Ectodermal cell (in vitro differentiated cells): ENCODE data around the gene YBX2.

Experiments used
- H3K27ac ChIP-seq: 2 replicates; pipeline ENCODE4 v1.7.0; 2013; ENCODE audit warnings: mild to moderate bottlenecking, low read depth, low read length; ENCODE audit not compliant: insufficient read depth, poor library complexity, severe bottlenecking
- H3K27me3 ChIP-seq: 2 replicates; pipeline ENCODE4 v1.7.0; 2013; ENCODE audit warnings: mild to moderate bottlenecking, low read length; ENCODE audit not compliant: insufficient read depth, control insufficient read depth, poor library complexity, severe bottlenecking
- H3K36me3 ChIP-seq: one replicate; pipeline ENCODE4 v1.7.0; 2013; ENCODE audit warnings: low read length; ENCODE audit not compliant: control insufficient read depth, insufficient read depth
- H3K4me1 ChIP-seq: one replicate; pipeline ENCODE4 v1.7.0; 2013; ENCODE audit warnings: low read length; ENCODE audit not compliant: control insufficient read depth, insufficient read depth
- H3K4me3 ChIP-seq: 2 replicates; pipeline ENCODE4 v1.7.0; 2013; ENCODE audit warnings: low read depth, low read length, control low read depth; ENCODE audit not compliant: insufficient read depth
- H3K9me3 ChIP-seq: 2 replicates; pipeline ENCODE4 v1.7.0; 2013; ENCODE audit warnings: mild to moderate bottlenecking, low read length, moderate library complexity; ENCODE audit not compliant: control insufficient read depth
- WGBS, 2 experiments: methylation state at CpG; one replicate each; pipeline ENCODE4 v1.1.7; 2013; ENCODE audit warnings: missing lambda C conversion rate in 2 of 2; 5-methylcytosine and 5-hydroxymethylcytosine counted together

The YBX2 gene

DNA sequence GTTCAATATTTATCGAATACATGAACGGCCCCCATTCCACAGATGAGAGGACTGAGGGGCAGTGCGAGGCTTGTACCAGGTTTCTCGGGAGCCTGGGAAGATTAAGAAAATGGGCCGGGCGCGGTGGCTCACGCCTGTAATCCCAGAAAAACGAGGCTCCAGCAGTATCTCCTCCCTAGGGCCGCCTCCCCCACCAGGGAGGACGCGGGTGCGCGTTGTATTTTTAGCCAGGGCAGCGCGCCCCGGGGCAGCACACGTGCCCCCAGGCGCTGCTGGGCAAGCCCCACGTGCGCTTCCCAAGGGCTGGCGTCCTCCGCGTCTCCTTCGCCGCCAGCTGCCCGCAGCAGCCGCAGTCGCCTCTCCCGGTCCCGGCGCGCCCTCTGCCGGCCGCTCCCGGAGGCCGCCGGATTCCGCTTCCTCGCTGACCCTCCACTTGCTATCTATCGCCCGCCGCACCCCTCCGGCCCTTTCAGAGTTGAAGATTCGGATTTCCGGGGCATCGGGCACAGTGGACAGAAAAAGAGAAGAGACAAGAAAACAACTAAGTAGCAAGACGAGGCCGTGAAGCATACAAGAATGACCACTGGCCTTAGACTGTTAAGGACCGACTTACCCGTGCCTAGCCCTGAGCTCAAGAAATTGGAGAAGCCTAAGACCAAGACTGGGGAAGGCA, 1.9 kb upstream of the YBX2 start:
- Histone ChIP-seq H3K4me1 (peaks cover 21% of the 10 kb centered on the region), H3K9me3 (no peaks in the 10 kb centered on the region), H3K27ac (no peak overlapping the region), H3K36me3 (no peaks in the 10 kb centered on the region), H3K27me3 (peaks cover 66% of the 10 kb centered on the region), H3K4me3 (no peak overlapping the region)
- 11% methylated on average over 51 of the region's 51 CpGs for WGBS, 2 experiments

DNA sequence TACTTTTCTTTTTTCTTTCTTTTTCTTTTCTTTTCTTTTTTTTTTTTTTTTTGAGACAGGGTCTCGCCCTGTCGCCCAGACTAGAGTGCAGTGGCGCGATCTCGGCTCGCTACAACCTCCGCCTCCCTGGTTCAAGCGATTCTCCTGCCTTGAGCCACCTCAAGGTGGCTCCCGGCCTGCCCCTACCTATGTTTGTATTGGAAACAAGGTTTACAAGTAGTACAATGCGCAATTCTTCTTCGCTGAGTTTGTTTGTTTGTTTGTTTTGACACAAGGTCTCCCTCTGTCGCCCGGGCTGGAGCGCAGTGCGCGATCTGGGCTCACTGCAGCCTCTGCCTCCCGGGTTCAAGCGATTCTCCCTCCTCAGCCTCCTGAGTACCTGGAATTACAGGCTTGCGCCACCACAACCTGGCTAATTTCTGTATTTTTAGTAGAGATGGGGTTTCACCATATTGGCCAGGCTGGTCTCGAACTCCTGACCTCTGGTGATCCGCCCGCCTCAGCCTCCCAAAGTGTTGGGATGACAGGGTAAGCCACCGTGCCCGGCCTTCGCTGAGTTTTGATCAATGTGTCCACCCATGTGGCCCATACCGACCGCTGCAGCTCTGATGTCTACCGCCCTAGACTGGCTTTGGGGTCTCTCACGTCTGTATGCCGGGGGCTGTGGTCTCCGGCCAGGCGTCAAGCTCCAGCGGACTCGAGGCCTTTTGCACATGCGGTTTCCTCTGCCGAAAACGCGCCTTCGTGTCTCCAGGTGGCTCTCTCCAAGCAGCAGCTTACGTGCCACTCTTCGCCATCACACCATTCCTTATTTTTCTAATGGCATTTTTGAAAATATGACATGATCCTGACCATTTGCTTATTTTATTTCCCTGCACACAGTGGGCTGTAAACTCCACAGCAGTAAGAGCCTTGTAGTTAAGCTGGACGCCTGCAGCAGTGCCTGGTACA, 1.1 kb upstream of the YBX2 start:
- Histone ChIP-seq H3K27ac (no peak overlapping the region), H3K9me3 (no peaks in the 10 kb centered on the region), H3K36me3 (no peaks in the 10 kb centered on the region), H3K27me3 (peaks cover 65% of the 10 kb centered on the region), H3K4me1 (peaks cover 21% of the 10 kb centered on the region), H3K4me3 (no peak overlapping the region)
- WGBS, 2 experiments, result 72% methylated on average over 42 of the region's 42 CpGs

DNA sequence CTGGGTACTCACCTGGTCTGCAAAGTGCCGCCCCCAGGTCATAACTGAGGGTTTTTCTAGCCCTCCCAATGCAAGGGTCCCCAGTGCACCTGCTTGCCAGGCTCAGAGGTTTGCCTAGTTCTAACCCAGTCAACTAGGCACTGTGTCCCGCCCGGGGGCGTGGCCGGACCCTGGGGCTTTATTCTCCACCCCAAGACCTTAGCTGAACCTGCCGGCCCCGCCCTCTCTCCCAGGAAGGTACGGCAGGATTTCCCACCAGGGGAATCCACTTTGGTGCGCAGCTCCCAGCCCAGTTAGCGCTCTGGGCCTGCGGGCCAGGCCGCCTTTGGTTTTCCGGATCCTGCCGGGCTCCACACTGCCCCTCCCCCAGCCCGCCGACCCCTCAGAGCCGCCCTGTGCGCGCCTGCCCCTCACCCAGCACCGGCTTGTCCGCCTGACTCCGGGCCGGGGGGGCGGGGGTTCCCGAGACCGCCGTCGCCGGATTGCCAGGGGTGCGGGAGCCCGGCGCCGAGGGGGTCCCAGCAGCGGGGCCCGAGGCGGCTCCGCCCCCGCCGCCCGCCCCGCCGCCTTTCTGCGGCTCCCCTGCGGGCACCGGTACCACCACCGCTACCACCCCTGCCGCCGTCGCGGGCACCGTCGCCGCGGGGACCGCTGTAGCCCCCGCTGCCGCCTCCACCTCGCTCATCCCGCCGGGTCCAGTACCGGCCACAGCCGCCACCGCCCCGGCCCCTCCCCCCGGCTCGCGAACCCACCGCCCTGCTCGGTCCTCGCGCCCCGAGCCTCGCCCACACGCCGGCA, 424 bp downstream of the YBX2 start:
- WGBS, 2 experiments, result 2% methylated on average over 75 of the region's 75 CpGs
- Histone ChIP-seq H3K27ac (no peak overlapping the region), H3K27me3 (peaks cover 57% of the 10 kb centered on the region), H3K9me3 (no peaks in the 10 kb centered on the region), H3K4me3 (peak overlapping the region; percentile 26), H3K36me3 (no peaks in the 10 kb centered on the region), H3K4me1 (peaks cover 28% of the 10 kb centered on the region)

DNA sequence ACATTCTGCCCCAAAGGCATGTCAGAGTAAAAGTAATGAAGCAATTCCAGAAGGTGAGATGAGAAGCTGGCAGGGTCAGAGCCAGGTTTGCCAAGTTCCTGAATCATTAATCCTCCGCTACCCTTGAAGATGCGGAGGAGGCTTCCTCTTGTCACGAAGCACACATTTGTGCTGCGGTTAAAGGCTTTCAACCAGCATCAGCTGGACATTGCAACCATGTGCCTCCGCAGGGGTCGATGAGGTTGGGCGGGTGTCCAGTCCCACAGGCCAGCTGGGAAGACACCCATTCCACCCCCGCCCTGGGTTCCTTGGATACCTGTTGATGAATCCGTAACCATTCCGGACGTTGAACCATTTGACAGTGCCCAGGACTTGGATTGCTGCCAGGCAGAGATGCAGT, 1.3 kb downstream of the YBX2 start:
- peaks cover 57% of the 10 kb centered on the region for H3K27me3 ChIP-seq
- H3K4me1 ChIP-seq, result peaks cover 29% of the 10 kb centered on the region
- WGBS, 2 experiments, result 94 to 96% methylated on average over 11 of the region's 11 CpGs
- no peak overlapping the region for H3K27ac ChIP-seq
- no peaks in the 10 kb centered on the region for H3K36me3 ChIP-seq
- H3K4me3 ChIP-seq, result no peak overlapping the region
- H3K9me3 ChIP-seq, result no peaks in the 10 kb centered on the region

DNA sequence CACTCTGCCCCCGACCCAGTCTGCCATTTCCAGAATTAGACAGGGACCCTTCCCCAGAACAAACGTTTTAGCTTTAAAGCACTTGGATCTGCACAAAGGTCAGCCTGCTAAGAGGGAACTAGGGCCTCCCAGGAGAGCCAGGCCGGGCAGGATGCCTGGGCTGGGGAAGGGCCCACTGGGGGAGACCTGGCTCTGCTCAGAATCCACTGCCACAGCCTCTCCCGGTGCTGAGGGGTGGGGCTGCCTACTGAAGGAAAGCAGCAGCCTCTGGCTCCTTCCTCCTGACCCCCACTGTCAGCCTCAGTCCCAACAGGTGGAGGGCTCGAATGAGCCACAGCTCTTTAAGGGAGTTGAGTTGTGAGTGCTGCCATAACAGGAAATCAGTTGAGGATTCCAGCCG, 1.7 kb downstream of the YBX2 start:
- 67 to 72% methylated on average over 6 of the region's 6 CpGs for WGBS, 2 experiments
- Histone ChIP-seq H3K36me3 (no peaks in the 10 kb centered on the region), H3K4me1 (peaks cover 29% of the 10 kb centered on the region), H3K27me3 (peaks cover 57% of the 10 kb centered on the region), H3K4me3 (no peak overlapping the region), H3K9me3 (no peaks in the 10 kb centered on the region), H3K27ac (no peak overlapping the region)

GRCh38 chr17:7292194-7292593, 2.2 kb downstream of the YBX2 start:
- Histone ChIP-seq H3K27ac (no peak overlapping the region), H3K27me3 (peaks cover 56% of the 10 kb centered on the region), H3K36me3 (no peaks in the 10 kb centered on the region), H3K9me3 (no peaks in the 10 kb centered on the region), H3K4me1 (peaks cover 29% of the 10 kb centered on the region), H3K4me3 (no peak overlapping the region)
- WGBS, 2 experiments, result 91 to 93% methylated on average over 2 of the region's 2 CpGs

- Histone ChIP-seq H3K4me3 (no peak overlapping the region), H3K27me3 (peaks cover 41% of the 10 kb centered on the region), H3K4me1 (peaks cover 26% of the 10 kb centered on the region), H3K9me3 (no peaks in the 10 kb centered on the region), H3K27ac (no peak overlapping the region), H3K36me3 (no peaks in the 10 kb centered on the region)
- WGBS, 2 experiments, result 91% methylated on average over 11 of the region's 11 CpGs
Measured at GRCh38 chr17:7290685-7291084, 3.8 kb downstream of the YBX2 start.

GRCh38 chr17:7290166-7290565, 4.3 kb downstream of the YBX2 start:
- H3K36me3 ChIP-seq, result no peaks in the 10 kb centered on the region
- 94 to 97% methylated on average over 19 of the region's 19 CpGs for WGBS, 2 experiments
- H3K27ac ChIP-seq, result no peak overlapping the region
- no peaks in the 10 kb centered on the region for H3K9me3 ChIP-seq
- H3K4me1 ChIP-seq, result peaks cover 26% of the 10 kb centered on the region
- H3K27me3 ChIP-seq, result peaks cover 36% of the 10 kb centered on the region
- H3K4me3 ChIP-seq, result no peak overlapping the region

DNA sequence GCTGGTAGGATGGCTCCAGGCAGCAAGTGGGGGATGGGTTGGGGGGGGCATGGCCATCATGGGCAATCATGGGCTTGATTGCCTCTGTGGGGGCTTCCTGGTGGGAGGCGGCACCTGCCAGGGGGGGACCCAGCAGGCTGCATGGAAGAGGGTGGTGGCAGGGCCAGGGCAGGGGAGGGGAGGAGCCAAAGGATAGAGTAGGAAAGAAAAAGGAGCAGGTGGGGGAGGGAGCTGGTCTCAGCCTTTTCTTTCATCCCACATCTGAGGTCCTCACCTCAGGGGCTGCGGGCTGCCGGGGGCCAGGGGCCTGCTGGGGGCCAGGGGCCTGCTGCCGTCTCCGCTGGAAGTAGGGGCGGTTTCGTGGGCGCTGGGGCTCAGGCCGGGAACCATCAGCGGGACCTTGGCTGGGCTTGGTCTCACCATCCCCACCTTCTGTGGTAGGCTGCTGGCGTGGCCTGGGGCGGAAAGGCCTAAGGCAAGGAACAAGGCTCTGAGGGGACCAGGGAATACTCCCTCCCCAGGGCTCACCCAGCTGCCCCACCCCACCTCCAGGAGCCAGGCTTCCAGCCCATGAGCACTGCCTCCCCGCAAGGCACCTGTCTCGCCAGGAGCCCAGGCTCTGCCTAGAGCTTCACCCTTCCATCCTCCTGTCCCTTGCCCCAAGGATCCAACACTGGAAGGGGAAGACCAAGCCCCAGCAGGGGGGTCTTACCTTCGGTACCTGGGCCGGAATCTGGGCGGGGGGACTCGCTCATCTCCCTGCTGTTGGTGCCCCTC, 5.0 kb downstream of the YBX2 start:
- no peaks in the 10 kb centered on the region for H3K9me3 ChIP-seq
- H3K27ac ChIP-seq, result no peak overlapping the region
- WGBS, 2 experiments, result 83 to 87% methylated on average over 18 of the region's 18 CpGs
- H3K4me1 ChIP-seq, result peaks cover 26% of the 10 kb centered on the region
- H3K36me3 ChIP-seq, result no peaks in the 10 kb centered on the region
- H3K27me3 ChIP-seq, result peaks cover 28% of the 10 kb centered on the region
- H3K4me3 ChIP-seq, result no peak overlapping the region
